Measurements from ENCODE around the gene RPP25L. TPM values are rescaled to one million over a fixed set of nuclear protein-coding genes. Genes with fewer than 3 reads are reported as not detected.

Gene RPP25L
- total and polyA plus RNA-seq, 2 donors (not counting 1 experiment from before 2014, with no cell fraction given), result 13.5 to 34.3 TPM

DNA sequence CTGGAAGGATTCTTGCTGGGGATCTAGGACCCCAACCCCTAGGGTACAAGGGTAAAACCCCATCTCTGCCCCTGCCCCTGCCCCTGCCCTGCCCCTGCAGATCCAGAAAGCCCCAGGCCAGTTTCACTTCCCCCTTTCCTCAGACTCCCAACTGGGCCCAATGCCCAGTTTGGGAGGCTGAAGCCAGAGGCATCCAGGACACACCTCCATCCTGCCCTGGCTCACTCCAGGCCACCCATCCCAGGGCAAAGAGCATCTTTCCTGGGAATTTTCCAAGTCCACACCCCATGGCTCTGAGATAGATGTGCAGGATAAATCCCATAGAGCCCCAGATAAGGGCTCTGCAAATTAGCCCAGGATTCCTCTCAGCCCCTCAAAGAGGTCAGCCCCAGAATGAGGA is 39.8 kb downstream of the RPP25L start:
- Histone ChIP-seq H3K4me1 (ENCODE audit: control insufficient read depth, extremely low read depth, insufficient read depth, low read length) (no peaks in the 10 kb centered on the region), H3K79me2 (ENCODE audit: control insufficient read depth, insufficient read depth, low read length) (no peaks in the 10 kb centered on the region), H3K9me3 (ENCODE audit: control insufficient read depth, insufficient read depth, low read depth, low read length) (no peaks in the 10 kb centered on the region)

DNA sequence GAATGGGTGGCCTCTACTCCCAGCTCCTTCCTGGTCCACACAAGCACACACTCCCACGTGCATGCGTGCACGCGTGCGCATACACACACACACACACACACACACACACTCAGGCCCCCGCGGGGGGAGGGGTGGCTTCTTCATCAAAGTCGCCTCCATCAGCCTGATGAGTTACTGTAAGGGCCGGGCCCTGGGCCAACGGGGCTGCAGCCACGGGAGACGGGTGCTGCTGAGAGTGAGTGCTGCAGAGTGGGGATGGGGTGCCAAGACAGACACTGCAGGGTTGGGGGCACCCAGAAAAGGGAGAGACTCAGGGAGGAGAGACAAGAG is 40.5 kb downstream of the RPP25L start:
- no peak overlapping the region for H3K27ac ChIP-seq (ENCODE audit: insufficient read depth, low read length)
- no peaks in the 10 kb centered on the region for H3K4me1 ChIP-seq (ENCODE audit: control insufficient read depth, extremely low read depth, insufficient read depth, low read length)
- no peak overlapping the region for H3K9ac ChIP-seq (ENCODE audit: insufficient read depth, low read length)
- TF ChIP-seq, protein P1, sequence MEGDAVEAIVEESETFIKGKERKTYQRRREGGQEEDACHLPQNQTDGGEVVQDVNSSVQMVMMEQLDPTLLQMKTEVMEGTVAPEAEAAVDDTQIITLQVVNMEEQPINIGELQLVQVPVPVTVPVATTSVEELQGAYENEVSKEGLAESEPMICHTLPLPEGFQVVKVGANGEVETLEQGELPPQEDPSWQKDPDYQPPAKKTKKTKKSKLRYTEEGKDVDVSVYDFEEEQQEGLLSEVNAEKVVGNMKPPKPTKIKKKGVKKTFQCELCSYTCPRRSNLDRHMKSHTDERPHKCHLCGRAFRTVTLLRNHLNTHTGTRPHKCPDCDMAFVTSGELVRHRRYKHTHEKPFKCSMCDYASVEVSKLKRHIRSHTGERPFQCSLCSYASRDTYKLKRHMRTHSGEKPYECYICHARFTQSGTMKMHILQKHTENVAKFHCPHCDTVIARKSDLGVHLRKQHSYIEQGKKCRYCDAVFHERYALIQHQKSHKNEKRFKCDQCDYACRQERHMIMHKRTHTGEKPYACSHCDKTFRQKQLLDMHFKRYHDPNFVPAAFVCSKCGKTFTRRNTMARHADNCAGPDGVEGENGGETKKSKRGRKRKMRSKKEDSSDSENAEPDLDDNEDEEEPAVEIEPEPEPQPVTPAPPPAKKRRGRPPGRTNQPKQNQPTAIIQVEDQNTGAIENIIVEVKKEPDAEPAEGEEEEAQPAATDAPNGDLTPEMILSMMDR (conservative IDR thresholded peaks at IDR 0.05 in 1 of 2, IDR thresholded peaks at IDR 0.05 in 1 of 2; ENCODE audit: low read depth in 1 of 2, low read length in 2 of 2), result no peak
- TF ChIP-seq EZH2 (IDR thresholded peaks at IDR 0.05; ENCODE audit: low read length, missing control alignments), result no peak
- no peaks in the 10 kb centered on the region for H3K9me3 ChIP-seq (ENCODE audit: control insufficient read depth, insufficient read depth, low read depth, low read length)
- no peak overlapping the region for H2AFZ ChIP-seq (ENCODE audit: low read length)
- H3K36me3 ChIP-seq (ENCODE audit: control insufficient read depth, insufficient read depth, low read length), result no peaks in the 10 kb centered on the region
- peak in 1 of 2 donors; percentile 8 for DNase-seq (ENCODE audit: low read depth in 2 of 2)
- H3K4me2 ChIP-seq (ENCODE audit: extremely low read depth, insufficient read depth, low read length), result no peak overlapping the region
- no peaks in the 10 kb centered on the region for H4K20me1 ChIP-seq (ENCODE audit: control insufficient read depth, extremely low read depth, insufficient read depth, low read length)
- H3K27me3 ChIP-seq (ENCODE audit: control insufficient read depth, insufficient read depth, low read length), result peaks cover 16% of the 10 kb centered on the region
- no peak overlapping the region for H3K4me3 ChIP-seq (replicated peaks in 1 of 4; ENCODE audit: control extremely low read depth in 1 of 4, insufficient read depth in 1 of 4, low read depth in 3 of 4, low read length in 4 of 4)
- no peaks in the 10 kb centered on the region for H3K79me2 ChIP-seq (ENCODE audit: control insufficient read depth, insufficient read depth, low read length)

More for the DNA sequence above, 39.8 kb downstream of the RPP25L start:
- H3K27ac ChIP-seq (ENCODE audit: insufficient read depth, low read length), result no peak overlapping the region
- H3K4me2 ChIP-seq (ENCODE audit: extremely low read depth, insufficient read depth, low read length), result no peak overlapping the region
- H3K27me3 ChIP-seq (ENCODE audit: control insufficient read depth, insufficient read depth, low read length), result peaks cover 17% of the 10 kb centered on the region
- no peak for TF ChIP-seq EZH2 (IDR thresholded peaks at IDR 0.05; ENCODE audit: low read length, missing control alignments)
- TF ChIP-seq, protein P1 (conservative IDR thresholded peaks at IDR 0.05 in 1 of 2, IDR thresholded peaks at IDR 0.05 in 1 of 2; ENCODE audit: low read depth in 1 of 2, low read length in 2 of 2), result no peak
- H2AFZ ChIP-seq (ENCODE audit: low read length), result no peak overlapping the region
- no peak for DNase-seq (ENCODE audit: low read depth in 2 of 2)
- H3K4me3 ChIP-seq (replicated peaks in 1 of 4; ENCODE audit: control extremely low read depth in 1 of 4, insufficient read depth in 1 of 4, low read depth in 3 of 4, low read length in 4 of 4), result no peak overlapping the region
- H3K9ac ChIP-seq (ENCODE audit: insufficient read depth, low read length), result no peak overlapping the region
- no peaks in the 10 kb centered on the region for H3K36me3 ChIP-seq (ENCODE audit: control insufficient read depth, insufficient read depth, low read length)
- no peaks in the 10 kb centered on the region for H4K20me1 ChIP-seq (ENCODE audit: control insufficient read depth, extremely low read depth, insufficient read depth, low read length)

DNA sequence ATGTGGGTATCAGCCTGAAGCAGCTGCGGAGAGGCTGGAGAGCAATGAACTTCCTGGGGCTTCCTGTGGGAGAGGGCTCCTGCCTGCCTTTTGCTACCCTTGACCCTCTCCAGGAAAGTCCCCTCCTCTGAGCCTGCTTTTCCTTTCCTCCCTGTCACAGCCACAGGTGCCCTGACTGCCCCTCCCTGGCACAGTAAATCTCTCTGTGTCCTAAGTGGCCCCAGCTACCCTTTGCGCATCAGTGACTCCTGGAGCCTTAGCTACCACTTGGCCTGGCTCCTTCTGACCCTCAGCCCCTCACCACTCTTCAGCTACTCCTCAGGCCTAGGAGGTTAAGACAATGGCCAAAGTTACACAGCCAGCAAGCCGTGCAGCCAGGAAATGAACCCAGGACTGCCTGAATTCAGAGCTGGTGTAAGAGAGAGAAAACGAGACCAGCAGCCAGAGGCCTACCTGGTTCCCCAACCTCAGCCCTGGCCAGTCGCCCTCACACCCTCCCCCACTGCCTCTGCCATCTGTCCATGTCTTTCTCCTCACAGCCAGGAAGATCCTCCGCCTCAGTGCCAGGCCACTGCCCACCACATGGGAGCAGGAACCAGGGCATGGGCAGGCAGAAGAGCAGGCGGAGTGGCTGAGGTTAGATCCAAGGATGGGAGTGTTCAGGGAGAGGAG is 41.0 kb downstream of the RPP25L start:
- Histone ChIP-seq H3K36me3 (ENCODE audit: control insufficient read depth, insufficient read depth, low read length) (no peaks in the 10 kb centered on the region), H2AFZ (ENCODE audit: low read length) (no peak overlapping the region), H3K4me1 (ENCODE audit: control insufficient read depth, extremely low read depth, insufficient read depth, low read length) (no peaks in the 10 kb centered on the region), H3K9ac (ENCODE audit: insufficient read depth, low read length) (no peak overlapping the region), H3K4me2 (ENCODE audit: extremely low read depth, insufficient read depth, low read length) (no peak overlapping the region), H4K20me1 (ENCODE audit: control insufficient read depth, extremely low read depth, insufficient read depth, low read length) (no peaks in the 10 kb centered on the region), H3K27ac (ENCODE audit: insufficient read depth, low read length) (no peak overlapping the region), H3K4me3 (replicated peaks in 1 of 4; ENCODE audit: control extremely low read depth in 1 of 4, insufficient read depth in 1 of 4, low read depth in 3 of 4, low read length in 4 of 4) (no peak overlapping the region), H3K27me3 (ENCODE audit: control insufficient read depth, insufficient read depth, low read length) (peaks cover 16% of the 10 kb centered on the region), H3K79me2 (ENCODE audit: control insufficient read depth, insufficient read depth, low read length) (no peaks in the 10 kb centered on the region), H3K9me3 (ENCODE audit: control insufficient read depth, insufficient read depth, low read depth, low read length) (no peaks in the 10 kb centered on the region)
- no peak for DNase-seq (ENCODE audit: low read depth in 2 of 2)
- TF ChIP-seq, protein P1 (conservative IDR thresholded peaks at IDR 0.05 in 1 of 2, IDR thresholded peaks at IDR 0.05 in 1 of 2; ENCODE audit: low read depth in 1 of 2, low read length in 2 of 2), result no peak
- TF ChIP-seq EZH2 (IDR thresholded peaks at IDR 0.05; ENCODE audit: low read length, missing control alignments), result no peak

Measured in fibroblast of lung (primary cell).